Left ventricle myocardium inferior (tissue), 1 donor: ENCODE data around the gene TAOK3. TPM values are rescaled to one million over a fixed set of nuclear protein-coding genes. Genes with fewer than 3 reads are reported as not detected.

Source experiments
- DNase-seq: peaks from one replicate; pipeline ENCODE4 v3.0.0-alpha.2; 2020
- H3K27ac ChIP-seq: fragments of 200-600 bp; replicated peaks from 2 replicates; pipeline ENCODE4 v1.8.0; 2021
- H3K27me3 ChIP-seq: fragments of 200-600 bp; 2 replicates; pipeline ENCODE4 v1.8.0; 2021; ENCODE audit warnings: low read depth
- H3K36me3 ChIP-seq: fragments of 200-600 bp; 2 replicates; pipeline ENCODE4 v1.8.0; 2021
- H3K4me1 ChIP-seq: fragments of 200-600 bp; 2 replicates; pipeline ENCODE4 v1.8.0; 2021
- H3K4me3 ChIP-seq: fragments of 200-600 bp; 2 replicates; pipeline ENCODE4 v1.8.0; 2021; ENCODE audit warnings: mild to moderate bottlenecking, moderate library complexity
- H3K9me3 ChIP-seq: fragments of 200-600 bp; replicated peaks from 2 replicates; pipeline ENCODE4 v1.8.0; 2021
- intact Hi-C: fragments of 100-400 bp; cut with micrococcal nuclease; formaldehyde crosslinking; loops from one replicate; pipeline ENCODE4 v1.11.0; 2022
- total RNA-seq: library from RNA; stranded (reverse); fragmentation: NEBNext Ultra II Directional; extraction: Animal tissue kit (Norgen Biotek cat#: 25700); gene quantifications from one replicate; pipeline ENCODE4 v1.2.1, GENCODE V29; 2021
- TF ChIP-seq, protein P1 (sequence below): fragments of 200-600 bp; IDR thresholded peaks from 2 replicates; pipeline ENCODE4 v1.8.0; 2021; ENCODE audit warnings: antibody characterized with exemption, mild to moderate bottlenecking, borderline replicate concordance
- donor health status: DM: no; HTN: yes; CAD: no; lungs with severe emphysema.

Gene TAOK3
- total RNA-seq, 1 donor from 2014 or later = 21.4 TPM

DNA sequence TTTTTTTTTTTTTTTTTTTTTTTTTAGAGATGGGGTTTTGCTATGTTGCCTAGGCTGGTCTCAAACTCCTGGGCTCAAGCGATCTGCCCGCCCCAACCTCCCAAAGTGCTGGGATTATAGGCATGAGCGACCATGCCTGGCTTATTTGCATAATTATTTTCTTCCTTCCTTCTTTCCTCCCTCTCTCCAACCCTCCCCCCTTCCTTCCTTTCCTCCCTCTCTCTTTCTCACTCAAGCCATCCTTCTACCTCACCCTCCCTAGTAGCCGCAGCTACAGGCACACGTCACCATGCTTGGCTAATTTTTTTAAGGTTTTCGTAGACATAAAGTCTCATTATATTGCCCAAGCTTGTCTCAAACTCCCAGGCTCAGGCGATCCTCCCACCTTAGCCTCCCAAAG lies 152.9 kb downstream of the TAOK3 start:
- no peak overlapping the region for H3K4me3 ChIP-seq
- H3K27ac ChIP-seq = no peak overlapping the region
- H3K36me3 ChIP-seq = peaks cover 25% of the 10 kb centered on the region
- TF ChIP-seq, protein P1, sequence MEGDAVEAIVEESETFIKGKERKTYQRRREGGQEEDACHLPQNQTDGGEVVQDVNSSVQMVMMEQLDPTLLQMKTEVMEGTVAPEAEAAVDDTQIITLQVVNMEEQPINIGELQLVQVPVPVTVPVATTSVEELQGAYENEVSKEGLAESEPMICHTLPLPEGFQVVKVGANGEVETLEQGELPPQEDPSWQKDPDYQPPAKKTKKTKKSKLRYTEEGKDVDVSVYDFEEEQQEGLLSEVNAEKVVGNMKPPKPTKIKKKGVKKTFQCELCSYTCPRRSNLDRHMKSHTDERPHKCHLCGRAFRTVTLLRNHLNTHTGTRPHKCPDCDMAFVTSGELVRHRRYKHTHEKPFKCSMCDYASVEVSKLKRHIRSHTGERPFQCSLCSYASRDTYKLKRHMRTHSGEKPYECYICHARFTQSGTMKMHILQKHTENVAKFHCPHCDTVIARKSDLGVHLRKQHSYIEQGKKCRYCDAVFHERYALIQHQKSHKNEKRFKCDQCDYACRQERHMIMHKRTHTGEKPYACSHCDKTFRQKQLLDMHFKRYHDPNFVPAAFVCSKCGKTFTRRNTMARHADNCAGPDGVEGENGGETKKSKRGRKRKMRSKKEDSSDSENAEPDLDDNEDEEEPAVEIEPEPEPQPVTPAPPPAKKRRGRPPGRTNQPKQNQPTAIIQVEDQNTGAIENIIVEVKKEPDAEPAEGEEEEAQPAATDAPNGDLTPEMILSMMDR = no peak
- no peaks in the 10 kb centered on the region for H3K27me3 ChIP-seq
- no peaks in the 10 kb centered on the region for H3K4me1 ChIP-seq
- intact Hi-C loops = no loop called here
- H3K9me3 ChIP-seq = no peaks in the 10 kb centered on the region
- DNase-seq = no peak

DNA sequence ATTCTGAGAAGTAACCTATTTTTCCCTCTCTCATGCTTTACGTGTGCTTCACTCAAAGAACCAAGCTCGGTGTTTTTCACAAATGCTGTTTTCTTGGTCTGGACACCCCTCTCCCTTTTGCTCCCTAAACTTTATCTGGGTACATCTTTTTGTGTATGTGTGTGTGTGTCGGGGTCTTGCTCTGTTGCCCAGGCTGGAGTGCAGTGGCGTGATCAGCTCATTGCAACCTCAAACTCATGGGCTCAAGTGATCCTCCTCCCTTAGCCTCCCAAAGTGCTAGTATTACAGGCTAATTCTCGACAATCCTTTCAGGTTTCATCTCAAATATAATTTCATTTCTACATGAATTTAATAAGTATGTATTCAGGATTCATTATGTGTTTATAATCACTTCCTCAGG lies 153.6 kb downstream of the TAOK3 start:
- TF ChIP-seq, protein P1 = no peak
- no peak overlapping the region for H3K27ac ChIP-seq
- H3K9me3 ChIP-seq = no peaks in the 10 kb centered on the region
- intact Hi-C loops = no loop called here
- H3K36me3 ChIP-seq = peaks cover 20% of the 10 kb centered on the region
- H3K27me3 ChIP-seq = no peaks in the 10 kb centered on the region
- DNase-seq = no peak
- H3K4me1 ChIP-seq = no peaks in the 10 kb centered on the region
- H3K4me3 ChIP-seq = no peak overlapping the region

DNA sequence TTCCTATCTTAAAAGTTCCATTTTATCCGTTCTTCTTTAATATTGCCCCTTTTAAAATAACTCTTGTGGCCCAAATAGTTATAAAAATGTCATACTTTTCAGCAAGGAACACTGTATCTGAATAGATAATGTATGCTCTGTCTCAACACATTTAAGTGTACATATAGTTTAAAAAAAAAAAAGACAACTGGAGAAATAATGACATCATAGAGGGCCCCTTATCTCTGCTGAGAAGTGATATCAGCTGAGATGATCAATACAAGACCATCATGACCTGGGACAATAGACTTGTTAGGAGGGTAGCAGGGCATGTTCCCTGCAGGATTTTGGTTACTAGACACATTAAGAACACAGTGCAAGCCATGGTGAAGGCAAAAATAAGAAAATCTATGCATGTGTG lies 159.3 kb downstream of the TAOK3 start:
- H3K27ac ChIP-seq = no peak overlapping the region
- no peaks in the 10 kb centered on the region for H3K9me3 ChIP-seq
- DNase-seq = no peak
- no peaks in the 10 kb centered on the region for H3K4me1 ChIP-seq
- H3K27me3 ChIP-seq = no peaks in the 10 kb centered on the region
- intact Hi-C loops = no loop called here
- peaks cover 27% of the 10 kb centered on the region for H3K36me3 ChIP-seq
- H3K4me3 ChIP-seq = no peak overlapping the region
- TF ChIP-seq, protein P1 = no peak

DNA sequence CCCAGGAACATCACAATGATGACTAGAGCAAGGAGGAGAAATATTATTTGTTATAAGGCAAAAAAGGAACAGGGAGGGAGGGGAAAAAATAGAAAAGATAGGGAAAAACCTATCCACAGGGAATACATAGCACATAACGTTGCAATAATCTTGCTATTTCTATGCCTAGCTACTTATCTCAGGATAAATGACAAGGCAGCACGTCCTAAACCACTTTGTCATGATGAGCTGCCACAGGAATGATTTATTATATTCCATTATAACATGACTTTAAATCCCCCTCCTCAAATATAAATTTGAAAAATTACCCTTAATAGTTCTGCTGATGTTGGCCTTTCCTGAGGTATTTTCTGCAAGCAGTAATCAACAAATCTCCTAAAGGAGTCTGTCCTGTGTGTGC lies 160.1 kb downstream of the TAOK3 start:
- Histone ChIP-seq H3K4me3 (no peak overlapping the region), H3K36me3 (peaks cover 28% of the 10 kb centered on the region), H3K9me3 (no peaks in the 10 kb centered on the region), H3K27me3 (no peaks in the 10 kb centered on the region), H3K27ac (no peak overlapping the region), H3K4me1 (no peaks in the 10 kb centered on the region)
- TF ChIP-seq, protein P1 = no peak
- no peak for DNase-seq
- intact Hi-C loops = no loop called here

DNA sequence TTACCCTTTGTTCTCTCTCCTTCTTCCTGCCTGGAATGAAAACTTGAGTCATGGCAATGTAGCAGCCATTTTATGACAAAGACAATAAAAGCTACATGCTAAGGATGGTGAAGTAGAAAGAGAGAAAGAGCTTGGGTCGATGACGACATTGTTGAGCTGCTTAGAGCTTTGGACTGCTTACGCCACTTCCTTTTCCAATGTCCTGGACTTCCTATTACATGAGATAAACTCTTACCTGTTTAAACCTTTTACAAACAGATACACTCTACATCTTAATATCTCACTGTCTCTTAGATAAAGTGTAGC lies 166.6 kb downstream of the TAOK3 start:
- H3K4me1 ChIP-seq = no peaks in the 10 kb centered on the region
- no peaks in the 10 kb centered on the region for H3K9me3 ChIP-seq
- no peaks in the 10 kb centered on the region for H3K27me3 ChIP-seq
- DNase-seq = no peak
- no peak overlapping the region for H3K27ac ChIP-seq
- no peak overlapping the region for H3K4me3 ChIP-seq
- intact Hi-C loops = no loop called here
- peaks cover 25% of the 10 kb centered on the region for H3K36me3 ChIP-seq
- TF ChIP-seq, protein P1 = no peak

DNA sequence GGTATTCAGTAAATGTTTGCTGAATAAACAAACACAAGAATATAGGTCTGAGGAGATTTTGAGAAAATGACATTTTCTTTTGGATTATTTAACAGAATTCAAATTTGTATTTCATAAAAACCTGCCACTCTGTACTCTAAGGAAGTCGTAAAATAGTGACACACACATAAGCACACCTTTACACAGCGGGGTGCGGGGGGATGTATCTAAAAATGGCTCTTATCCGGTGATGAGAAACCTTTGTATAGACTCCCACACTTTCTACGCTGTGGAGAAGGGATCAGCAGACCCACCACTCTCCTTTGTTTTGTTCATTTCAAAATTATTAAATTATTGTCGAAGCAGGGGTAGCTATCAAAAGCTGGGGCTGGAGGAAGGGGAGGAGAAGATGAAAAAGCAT lies 178.7 kb downstream of the TAOK3 start:
- intact Hi-C loops = no loop called here
- DNase-seq = no peak
- Histone ChIP-seq H3K4me3 (no peak overlapping the region), H3K36me3 (peaks cover 50% of the 10 kb centered on the region), H3K4me1 (peaks cover 21% of the 10 kb centered on the region), H3K27ac (no peak overlapping the region), H3K27me3 (no peaks in the 10 kb centered on the region), H3K9me3 (no peaks in the 10 kb centered on the region)
- TF ChIP-seq, protein P1 = no peak
